ENCODE results near the gene KLRC2.

DNA sequence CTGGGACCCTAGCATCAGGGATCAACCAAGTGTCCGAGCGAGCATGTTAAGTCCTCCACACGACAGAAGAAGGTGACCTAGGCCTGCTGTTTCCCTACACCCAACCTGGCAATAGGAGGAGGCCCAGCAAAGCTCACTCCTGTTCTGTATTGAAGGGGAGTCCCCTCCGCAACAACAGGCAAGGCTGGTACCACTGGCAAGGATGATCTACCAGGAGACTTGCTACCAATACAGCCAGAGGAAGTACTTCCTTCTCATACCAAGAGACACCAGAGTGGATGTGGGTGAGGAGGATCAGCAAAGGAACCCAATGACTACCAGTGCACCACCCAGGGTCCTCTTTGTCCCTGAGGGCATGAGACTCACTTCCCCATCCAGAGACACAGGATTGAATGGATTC lies 12.4 kb upstream of the KLRC2 start:
- TF ChIP-seq CTCF (IDR thresholded peaks at IDR 0.05) = no peak
- no peak for TF ChIP-seq POLR2A (IDR thresholded peaks at IDR 0.05)
- TF ChIP-seq POLR2AphosphoS5 (IDR thresholded peaks at IDR 0.05) = no peak

All from prostate gland (tissue), 2 donors.